Lung (tissue), 12 donors: ENCODE results near the gene LCORL. TPM values are rescaled to one million over a fixed set of nuclear protein-coding genes. Genes with fewer than 3 reads are reported as not detected.

Experiments used
- ATAC-seq: fragments of 200-7000 bp; cut with Tn5 transposase; one replicate; pipeline ENCODE4 v1.9.1; 2020; ENCODE audit warnings: moderate number of reproducible peaks; ENCODE audit not compliant: insufficient read depth, low FRiP score
- DNase-seq, 3 donors: peaks; one replicate each; pipeline ENCODE4 v3.0.0-alpha.2; 2013 to 2017
- H3K27ac ChIP-seq, 2 donors: one replicate each; pipeline ENCODE4 v1.5.1; 2013; ENCODE audit warnings: mild to moderate bottlenecking in 2 of 2, moderate library complexity in 2 of 2, control low read depth in 1 of 2, inconsistent platforms in 1 of 2, low read depth in 1 of 2, low read length in 1 of 2
- H3K27me3 ChIP-seq, 3 donors: one replicate each; pipeline ENCODE4 v1.5.1; 2013; ENCODE audit warnings: low read length in 2 of 3; ENCODE audit not compliant: control insufficient read depth in 3 of 3, insufficient read depth in 3 of 3
- H3K36me3 ChIP-seq, 4 donors: one replicate each; pipeline ENCODE4 v1.5.1; 2013; ENCODE audit warnings: low read length in 4 of 4, mild to moderate bottlenecking in 1 of 4, moderate library complexity in 1 of 4; ENCODE audit not compliant: control insufficient read depth in 4 of 4, insufficient read depth in 4 of 4
- H3K4me1 ChIP-seq, 5 donors: one replicate each; pipeline ENCODE4 v1.5.1; 2013; ENCODE audit warnings: low read length in 5 of 5, mild to moderate bottlenecking in 2 of 5, moderate library complexity in 1 of 5; ENCODE audit not compliant: control insufficient read depth in 5 of 5, insufficient read depth in 5 of 5
- H3K4me3 ChIP-seq: one replicate; pipeline ENCODE4 v1.5.1; 2013; ENCODE audit warnings: mild to moderate bottlenecking, control low read depth, moderate library complexity
- H3K9ac ChIP-seq, 2 donors: one replicate each; pipeline ENCODE4 v1.5.1; 2013; ENCODE audit warnings: low read length in 2 of 2, control low read depth in 1 of 2; ENCODE audit not compliant: insufficient read depth in 1 of 2
- H3K9me3 ChIP-seq, 4 donors: one replicate each; pipeline ENCODE4 v1.5.1; 2013; ENCODE audit warnings: low read length in 3 of 4, mild to moderate bottlenecking in 1 of 4, moderate library complexity in 1 of 4; ENCODE audit not compliant: control insufficient read depth in 4 of 4, insufficient read depth in 3 of 4
- CTCF ChIP-seq: IDR thresholded peaks from 2 replicates; pipeline ENCODE4 v1.5.1; 2012; ENCODE audit warnings: mild to moderate bottlenecking; ENCODE audit errors: control extremely low read depth, extremely low read depth
- WGBS, 2 donors: extraction: QIAGEN DNeasy Blood & Tissue Kit; methylation state at CpG; one replicate each; pipeline ENCODE4 v1.1.7; 2013; 5-methylcytosine and 5-hydroxymethylcytosine counted together
- polyA plus RNA-seq, 2 donors: library from polyadenylated mRNA; stranded (reverse); fragments of 200-250 nt; gene quantifications; one replicate each; pipeline ENCODE4 v1.2.1, GENCODE V29; 2013
- total RNA-seq, 2 donors: library from RNA; depleted of rRNA in 1 of 2; stranded (reverse); fragments of >200 nt in 1 of 2; gene quantifications; one replicate each; pipeline ENCODE4 v1.2.1, GENCODE V29; 2014 to 2021
- donor health status: control.
- donor health status: control.
- donor health status: Bipolar disorder and iron deficiency.
- donor health status: healthy.
- donor health status: DM: yes; HTN: yes; CAD: no.

LCORL gene
- total and polyA plus RNA-seq, 4 donors, result 2.8 to 29.0 (median 7.0) TPM

- H3K4me1 ChIP-seq, result no peaks in the 10 kb centered on the region
- H3K27me3 ChIP-seq, result no peaks in the 10 kb centered on the region
- ATAC-seq, result no peak
- H3K27ac ChIP-seq, result no peak overlapping the region
- DNase-seq, result no peak
- H3K4me3 ChIP-seq, result no peak overlapping the region
- no peaks in the 10 kb centered on the region for H3K9me3 ChIP-seq
- TF ChIP-seq CTCF, result no peak
- WGBS, 2 donors, result 96 to 99% methylated on average over 9 of the region's 9 CpGs
- H3K36me3 ChIP-seq, result peaks cover 0 to 11% (median 3%) of the 10 kb centered on the region in 4 donors
- no peak overlapping the region for H3K9ac ChIP-seq
These were observed 109.5 kb downstream of the LCORL start for GRCh38 chr4:17912011-17912410.

DNA sequence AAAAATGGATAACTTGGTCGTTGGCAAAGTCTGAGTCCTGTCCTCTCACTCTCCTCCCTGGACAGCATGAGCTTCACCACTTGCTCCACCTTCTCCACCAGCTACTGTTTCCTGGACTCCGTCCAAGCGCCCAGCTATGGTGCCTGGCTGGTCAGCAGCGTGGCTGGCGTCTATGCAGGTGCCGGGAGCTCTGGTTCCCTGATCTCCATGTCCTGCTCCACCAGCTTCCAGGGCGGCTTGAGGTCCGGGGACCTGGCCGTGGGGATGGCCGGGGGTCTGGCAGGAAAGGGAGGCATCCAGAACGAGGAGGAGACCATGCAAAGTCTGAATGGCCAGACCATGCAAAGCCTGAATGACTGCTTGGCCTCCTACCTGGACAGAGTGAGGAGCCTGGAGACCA, 109.9 kb downstream of the LCORL start:
- Histone ChIP-seq H3K27ac (no peak overlapping the region), H3K36me3 (peaks cover 0 to 12% (median 3%) of the 10 kb centered on the region in 4 donors), H3K4me3 (no peak overlapping the region), H3K9me3 (no peaks in the 10 kb centered on the region), H3K9ac (no peak overlapping the region), H3K27me3 (no peaks in the 10 kb centered on the region), H3K4me1 (no peaks in the 10 kb centered on the region)
- no peak for TF ChIP-seq CTCF
- ATAC-seq, result no peak
- 97 to 99% methylated on average over 11 of the region's 11 CpGs for WGBS, 2 donors
- DNase-seq, result no peak

- Histone ChIP-seq H3K4me1 (no peaks in the 10 kb centered on the region), H3K36me3 (peaks cover 0 to 2% (median 1%) of the 10 kb centered on the region in 4 donors), H3K27ac (no peak overlapping the region), H3K9me3 (no peaks in the 10 kb centered on the region), H3K4me3 (no peak overlapping the region), H3K27me3 (no peaks in the 10 kb centered on the region), H3K9ac (no peak overlapping the region)
- WGBS, 2 donors, result 66 to 86% methylated on average over 2 of the region's 2 CpGs
- no peak for DNase-seq
- no peak for TF ChIP-seq CTCF
- ATAC-seq, result no peak
These were observed 123.0 kb downstream of the LCORL start for GRCh38 chr4:17898553-17899055.

GRCh38 chr4:17895481-17895880, 126.1 kb downstream of the LCORL start:
- Histone ChIP-seq H3K27ac (no peak overlapping the region), H3K9me3 (no peaks in the 10 kb centered on the region), H3K4me1 (no peaks in the 10 kb centered on the region), H3K4me3 (no peak overlapping the region), H3K36me3 (peaks cover 0 to 2% (median 0%) of the 10 kb centered on the region in 4 donors), H3K9ac (no peak overlapping the region), H3K27me3 (no peaks in the 10 kb centered on the region)
- WGBS, 2 donors, result 97 to 98% methylated on average over 3 of the region's 3 CpGs
- ATAC-seq (no peak), DNase-seq (no peak)
- no peak for TF ChIP-seq CTCF
